Measurements from ENCODE around the gene RBFA.

GRCh38 chr18:80010551-80010906 is 23.7 kb upstream of the RBFA start:
- TF ChIP-seq CEBPB (IDR thresholded peaks at IDR 0.05; ENCODE audit: low read depth) (no peak), EZH2 (IDR thresholded peaks at IDR 0.05) (no peak), SIN3A (IDR thresholded peaks at IDR 0.05; ENCODE audit: low read depth) (no peak; the same call in 1 of the 2 replicates), CTCF (IDR thresholded peaks at IDR 0.05 in 2 of 3, conservative IDR thresholded peaks at IDR 0.05 in 1 of 3; ENCODE audit: borderline replicate concordance in 1 of 3, insufficient read depth in 1 of 3, low read depth in 2 of 3, low read length in 2 of 3) (no peak), TCF7L2 (IDR thresholded peaks at IDR 0.05; ENCODE audit: borderline replicate concordance, extremely low read depth, insufficient read depth, insufficient read length) (no peak), REST (IDR thresholded peaks at IDR 0.05; ENCODE audit: low read depth) (no peak), POLR2A (IDR thresholded peaks at IDR 0.05; ENCODE audit: borderline replicate concordance, extremely low read depth, insufficient read depth, insufficient read length) (no peak), ATF3 (IDR thresholded peaks at IDR 0.05) (no peak)

Measured in HCT116 (cell line).